Neuronal stem cell (in vitro differentiated cells): ENCODE measurements around the gene FBXO34.
"Not testable (repeated sequence)": the region's sequence is repeated elsewhere in the genome, so short reads cannot be mapped to it uniquely, and the experiment has no call there.

ENCODE experiments used
- DNase-seq: peaks from one replicate; pipeline ENCODE4 v3.0.0-alpha.2; 2013; ENCODE audit warnings: low spot score
- H2AFZ ChIP-seq: one replicate; pipeline ENCODE4 v1.6.1; 2013; ENCODE audit warnings: mild to moderate bottlenecking, low read length, inconsistent platforms
- H2AK5ac ChIP-seq: 2 replicates; pipeline ENCODE4 v1.6.1; 2013; ENCODE audit warnings: low read depth, mild to moderate bottlenecking, inconsistent platforms, low read length, moderate library complexity, mixed read lengths
- H2BK120ac ChIP-seq: 2 replicates; pipeline ENCODE4 v1.6.1; 2013; ENCODE audit warnings: low read depth, mild to moderate bottlenecking, inconsistent platforms, low read length, moderate library complexity, mixed read lengths
- H2BK12ac ChIP-seq: one replicate; pipeline ENCODE4 v1.6.1; 2013; ENCODE audit warnings: low read length, inconsistent platforms
- H2BK15ac ChIP-seq: 2 replicates; pipeline ENCODE4 v1.6.1; 2013; ENCODE audit warnings: mild to moderate bottlenecking, low read length, inconsistent platforms, mixed read lengths
- H2BK5ac ChIP-seq: one replicate; pipeline ENCODE4 v1.6.1; 2013; ENCODE audit warnings: inconsistent platforms, mild to moderate bottlenecking, low read length, moderate library complexity
- H3K14ac ChIP-seq: one replicate; pipeline ENCODE4 v1.6.1; 2013; ENCODE audit warnings: low read length, inconsistent platforms
- H3K18ac ChIP-seq: 2 replicates; pipeline ENCODE4 v1.6.1; 2013; ENCODE audit warnings: low read length, inconsistent platforms
- H3K23ac ChIP-seq: 2 replicates; pipeline ENCODE4 v1.6.1; 2013; ENCODE audit warnings: low read depth, mild to moderate bottlenecking, mixed read lengths, low read length, inconsistent platforms; ENCODE audit not compliant: poor library complexity
- H3K27ac ChIP-seq: replicated peaks from 3 replicates; pipeline ENCODE4 v1.5.1; 2013; ENCODE audit warnings: low read length, inconsistent platforms
- H3K27me3 ChIP-seq, 3 experiments: 2 replicates each; pipeline ENCODE4 v1.6.1; 2013; ENCODE audit warnings: low read length in 3 of 3, mild to moderate bottlenecking in 2 of 3, inconsistent platforms in 1 of 3, low read depth in 1 of 3, mixed read lengths in 1 of 3, moderate library complexity in 1 of 3; ENCODE audit not compliant: control insufficient read depth in 3 of 3, insufficient read depth in 3 of 3
- H3K36me3 ChIP-seq, 2 donors: replicated peaks in 1 of 2; 2 replicates each; pipeline ENCODE4 v1.6.1; 2013; ENCODE audit warnings: low read length in 2 of 2; ENCODE audit not compliant: control insufficient read depth in 2 of 2, insufficient read depth in 2 of 2
- H3K4ac ChIP-seq: 2 replicates; pipeline ENCODE4 v1.6.1; 2013; ENCODE audit warnings: inconsistent platforms, mild to moderate bottlenecking, low read length, moderate library complexity
- H3K4me1 ChIP-seq, 2 donors: 1 replicate in 1 of 2; 2 replicates in 1 of 2; pipeline ENCODE4 v1.6.1; 2013; ENCODE audit warnings: low read length in 2 of 2, low read depth in 1 of 2; ENCODE audit not compliant: control insufficient read depth in 2 of 2, insufficient read depth in 1 of 2
- H3K4me2 ChIP-seq: one replicate; pipeline ENCODE4 v1.6.1; 2013; ENCODE audit warnings: mild to moderate bottlenecking, low read length, inconsistent platforms; ENCODE audit not compliant: insufficient read depth, poor library complexity, severe bottlenecking
- H3K4me3 ChIP-seq, 2 donors: 2 replicates each; pipeline ENCODE4 v1.5.1; 2013; ENCODE audit warnings: low read length in 2 of 2, mild to moderate bottlenecking in 2 of 2, inconsistent platforms in 1 of 2, moderate library complexity in 1 of 2
- H3K79me1 ChIP-seq: one replicate; pipeline ENCODE4 v1.6.1; 2013; ENCODE audit warnings: low read depth, mild to moderate bottlenecking, inconsistent platforms, low read length, moderate library complexity
- H3K9ac ChIP-seq: one replicate; pipeline ENCODE4 v1.6.1; 2013; ENCODE audit warnings: mild to moderate bottlenecking, low read depth, low read length, inconsistent platforms; ENCODE audit not compliant: poor library complexity
- H3K9me3 ChIP-seq, 2 donors: replicated peaks in 1 of 2; 2 replicates each; pipeline versions ENCODE3 to v1.6.1; 2013; ENCODE audit warnings: low read length in 2 of 2, mild to moderate bottlenecking in 2 of 2, inconsistent platforms in 1 of 2, low read depth in 1 of 2, mixed read lengths in 1 of 2, moderate library complexity in 1 of 2; ENCODE audit not compliant: control insufficient read depth in 2 of 2, insufficient read depth in 1 of 2
- H4K8ac ChIP-seq: one replicate; pipeline ENCODE4 v1.6.1; 2013; ENCODE audit warnings: low read depth, mild to moderate bottlenecking, inconsistent platforms, low read length, moderate library complexity
- H4K91ac ChIP-seq: one replicate; pipeline ENCODE4 v1.6.1; 2013; ENCODE audit warnings: low read length, low read depth, mild to moderate bottlenecking, inconsistent platforms; ENCODE audit not compliant: poor library complexity
- WGBS, 2 donors: extraction: QIAGEN DNeasy Blood & Tissue Kit; methylation state at CpG; one replicate each; pipeline ENCODE4 v1.1.7; 2013; ENCODE audit warnings: missing lambda C conversion rate in 2 of 2, mixed read lengths in 1 of 2; ENCODE audit not compliant: insufficient read length in 2 of 2, insufficient replicate concordance in 1 of 2; ENCODE audit errors: extremely low coverage in 2 of 2; 5-methylcytosine and 5-hydroxymethylcytosine counted together

FBXO34 gene

DNA sequence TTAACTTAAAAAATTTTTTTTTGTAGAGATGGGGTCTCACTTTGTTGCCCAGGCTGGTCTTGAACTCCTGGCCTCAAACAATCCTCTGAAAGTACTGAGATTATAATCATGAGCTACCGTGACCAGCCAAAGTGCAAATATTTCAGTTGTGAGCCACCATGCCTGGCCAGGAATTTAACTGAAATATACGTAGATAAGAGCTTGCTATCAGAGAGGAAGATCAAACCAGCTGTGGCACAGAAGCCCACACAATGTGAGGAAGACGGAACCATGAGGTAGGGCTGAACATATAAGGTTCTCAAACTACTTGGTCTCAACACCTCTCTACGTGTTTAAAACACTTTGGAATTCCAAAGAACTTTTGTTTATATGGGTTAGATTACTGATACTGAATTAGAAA, 111.3 kb downstream of the FBXO34 start:
- Histone ChIP-seq H4K91ac (no peak overlapping the region), H3K4me2 (no peak overlapping the region), H3K79me1 (no peaks in the 10 kb centered on the region), H3K4ac (no peak overlapping the region), H2BK120ac (no peak overlapping the region), H2BK15ac (no peak overlapping the region), H3K23ac (no peak overlapping the region), H3K36me3 (peaks cover 18 to 82% of the 10 kb centered on the region in 2 donors), H3K18ac (no peak overlapping the region), H4K8ac (no peak overlapping the region), H3K27me3 (no peaks in the 10 kb centered on the region), H2AFZ (no peak overlapping the region), H3K14ac (no peak overlapping the region), H3K4me3 (no peak overlapping the region), H3K9ac (no peak overlapping the region), H3K4me1 (no peaks in the 10 kb centered on the region), H3K9me3 (no peaks in the 10 kb centered on the region), H3K27ac (no peak overlapping the region), H2BK12ac (no peak overlapping the region), H2BK5ac (no peak overlapping the region), H2AK5ac (no peak overlapping the region)
- no CpG with 5 or more reads among the region's 4 CpGs for WGBS, 2 donors
- no peak for DNase-seq

DNA sequence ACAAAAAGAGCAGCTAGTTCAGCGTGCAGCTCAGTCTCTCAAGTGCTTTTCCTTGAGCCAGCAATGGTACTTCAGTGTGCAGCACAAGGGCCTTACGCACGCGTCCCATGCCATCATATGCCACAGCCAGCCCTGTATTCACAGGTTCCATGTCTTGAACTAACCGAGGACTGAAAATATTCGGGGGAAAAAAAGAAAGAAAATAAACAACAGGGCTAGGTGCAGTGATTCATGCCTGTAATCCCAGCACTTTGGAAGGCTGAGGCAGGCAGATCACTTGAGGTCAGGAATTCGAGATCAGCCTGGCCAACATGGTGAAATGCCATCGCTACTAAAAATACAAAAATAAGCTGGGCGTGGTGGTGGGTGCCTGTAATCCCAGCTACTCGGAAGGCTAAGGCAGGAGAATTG, 111.8 kb downstream of the FBXO34 start:
- not testable (repeated sequence) for H3K23ac ChIP-seq

DNA sequence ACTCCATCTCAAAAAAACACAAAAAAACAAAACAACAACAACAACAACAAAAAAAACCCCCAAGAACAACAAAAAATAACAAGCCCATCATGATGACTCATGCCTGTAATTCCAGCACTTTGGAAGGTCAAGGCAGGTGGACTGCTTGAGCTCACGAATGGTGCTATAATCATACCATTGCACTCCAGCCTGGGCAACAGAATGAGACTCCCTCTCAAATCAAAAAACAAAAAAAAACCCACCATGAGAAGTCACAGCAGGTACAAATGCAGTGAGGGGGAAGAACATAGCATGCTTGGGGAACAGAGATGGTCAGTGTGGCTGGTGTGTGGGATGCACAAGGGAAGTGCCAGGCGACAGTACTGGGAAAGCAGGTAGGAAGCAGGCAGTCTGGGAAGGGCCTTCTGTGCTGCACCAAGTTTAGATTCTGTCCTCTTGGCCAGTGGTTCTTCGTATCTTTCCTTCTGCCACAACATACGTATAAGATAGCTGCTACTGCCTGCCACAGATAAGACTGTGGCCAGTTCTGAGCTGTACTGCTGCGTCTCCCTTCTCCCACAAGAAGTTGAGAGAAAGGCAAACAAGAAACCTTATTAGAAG, 112.4 kb downstream of the FBXO34 start:
- no peak overlapping the region for H2BK120ac ChIP-seq
- no peaks in the 10 kb centered on the region for H3K4me1 ChIP-seq
- no peak overlapping the region for H2BK5ac ChIP-seq
- DNase-seq, result no peak
- no peak overlapping the region for H2AFZ ChIP-seq
- H3K4me2 ChIP-seq, result no peak overlapping the region
- H3K4me3 ChIP-seq, result no peak overlapping the region
- H3K79me1 ChIP-seq, result no peaks in the 10 kb centered on the region
- H4K8ac ChIP-seq, result no peak overlapping the region
- no peaks in the 10 kb centered on the region for H3K27me3 ChIP-seq
- no peak overlapping the region for H3K18ac ChIP-seq
- no peak overlapping the region for H3K4ac ChIP-seq
- H3K9ac ChIP-seq, result no peak overlapping the region
- WGBS, 2 donors, result no CpG with 5 or more reads among the region's 5 CpGs
- no peak overlapping the region for H3K27ac ChIP-seq
- H3K14ac ChIP-seq, result no peak overlapping the region
- no peak overlapping the region for H4K91ac ChIP-seq
- H2BK15ac ChIP-seq, result no peak overlapping the region
- H2AK5ac ChIP-seq, result no peak overlapping the region
- no peak overlapping the region for H2BK12ac ChIP-seq
- H3K36me3 ChIP-seq, result peaks cover 15 to 76% of the 10 kb centered on the region in 2 donors
- H3K9me3 ChIP-seq, result no peaks in the 10 kb centered on the region
- H3K23ac ChIP-seq, result no peak overlapping the region

More for the DNA sequence above, 111.8 kb downstream of the FBXO34 start:
- no CpG with 5 or more reads among the region's 10 CpGs for WGBS, 2 donors
- not testable (repeated sequence) for H3K4me1 ChIP-seq, H3K4me2 ChIP-seq, H2AK5ac ChIP-seq, H4K91ac ChIP-seq, H2BK5ac ChIP-seq, DNase-seq, H3K9ac ChIP-seq, H3K79me1 ChIP-seq, H3K27me3 ChIP-seq, H3K18ac ChIP-seq, H2BK15ac ChIP-seq, H3K9me3 ChIP-seq, H2BK120ac ChIP-seq, H3K4me3 ChIP-seq, H4K8ac ChIP-seq, H2BK12ac ChIP-seq, H3K4ac ChIP-seq, H3K27ac ChIP-seq, H2AFZ ChIP-seq, H3K14ac ChIP-seq
- H3K36me3 ChIP-seq, result peaks cover 18 to 77% of the 10 kb centered on the region in 2 donors

DNA sequence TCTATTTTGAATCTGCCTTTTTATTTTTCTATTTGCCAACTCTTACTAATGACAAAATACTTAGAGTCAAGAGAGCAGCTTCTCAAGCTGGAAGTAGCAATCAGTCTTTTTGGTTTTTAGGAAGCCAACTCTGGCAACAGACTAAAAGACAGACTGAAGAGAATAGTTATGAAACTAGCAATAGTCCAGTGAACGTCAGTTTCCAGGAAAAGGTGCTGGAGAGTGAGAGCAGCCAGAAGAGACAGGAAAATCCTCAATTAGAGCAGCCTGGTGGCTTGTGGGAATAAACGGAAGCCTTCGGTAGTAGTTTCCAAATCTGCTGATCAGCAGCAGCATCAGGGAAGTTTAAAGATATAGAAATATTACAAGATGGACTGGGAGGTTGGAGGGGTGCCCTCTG, 113.3 kb downstream of the FBXO34 start:
- DNase-seq, result no peak
- no peaks in the 10 kb centered on the region for H3K4me1 ChIP-seq
- H4K8ac ChIP-seq, result no peak overlapping the region
- H3K14ac ChIP-seq, result no peak overlapping the region
- H2BK5ac ChIP-seq, result no peak overlapping the region
- H2AK5ac ChIP-seq, result no peak overlapping the region
- no CpG with 5 or more reads among the region's 3 CpGs for WGBS, 2 donors
- no peaks in the 10 kb centered on the region for H3K27me3 ChIP-seq
- H3K27ac ChIP-seq, result no peak overlapping the region
- no peaks in the 10 kb centered on the region for H3K79me1 ChIP-seq
- no peak overlapping the region for H3K4me3 ChIP-seq
- no peak overlapping the region for H3K23ac ChIP-seq
- no peaks in the 10 kb centered on the region for H3K9me3 ChIP-seq
- no peak overlapping the region for H4K91ac ChIP-seq
- no peak overlapping the region for H3K18ac ChIP-seq
- H2BK12ac ChIP-seq, result no peak overlapping the region
- H3K36me3 ChIP-seq, result peaks cover 15 to 74% of the 10 kb centered on the region in 2 donors
- H3K9ac ChIP-seq, result no peak overlapping the region
- no peak overlapping the region for H2AFZ ChIP-seq
- no peak overlapping the region for H3K4me2 ChIP-seq
- H2BK15ac ChIP-seq, result no peak overlapping the region
- H2BK120ac ChIP-seq, result no peak overlapping the region
- H3K4ac ChIP-seq, result no peak overlapping the region
